Stomach (tissue), 4 donors: ENCODE data around the gene ZNF438.

ENCODE experiments used
- POLR2AphosphoS5 ChIP-seq, 3 donors: sonication (generic); formaldehyde crosslinking; IDR thresholded peaks; one replicate each; pipeline ENCODE4 v1.6.1; 2016; ENCODE audit warnings: antibody characterized with exemption in 3 of 3
- TF ChIP-seq, protein P1 (sequence below), 7 experiments: fragments of 450-650 bp in 4 of 7; fragments of 200-600 bp in 3 of 7; sonication (generic) in 3 of 7; IDR thresholded peaks; one replicate each; pipeline ENCODE4 v1.5.1; 2016 to 2019; ENCODE audit warnings: antibody characterized with exemption in 7 of 7, control low read depth in 2 of 7, mild to moderate bottlenecking in 1 of 7

DNA sequence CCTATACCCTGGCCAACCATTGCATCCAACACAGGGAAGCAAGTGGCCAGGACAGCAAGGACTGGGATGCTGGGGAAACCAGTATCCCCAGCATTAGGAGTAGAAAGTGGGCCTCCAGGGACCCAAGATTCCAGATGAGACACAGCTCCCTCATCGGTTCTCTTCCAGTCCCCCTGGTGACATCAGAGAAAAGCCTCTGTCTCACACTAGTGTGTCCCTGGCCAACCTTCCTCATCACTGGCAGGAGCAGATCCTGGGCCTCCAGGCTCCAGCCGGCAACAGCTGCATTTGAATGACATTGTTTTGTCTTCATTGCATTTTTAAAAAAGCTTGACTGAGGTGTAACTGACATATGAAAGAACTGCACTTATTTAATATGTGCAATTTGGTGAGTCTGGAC lies 224.8 kb downstream of the ZNF438 start:
- TF ChIP-seq, protein P1, sequence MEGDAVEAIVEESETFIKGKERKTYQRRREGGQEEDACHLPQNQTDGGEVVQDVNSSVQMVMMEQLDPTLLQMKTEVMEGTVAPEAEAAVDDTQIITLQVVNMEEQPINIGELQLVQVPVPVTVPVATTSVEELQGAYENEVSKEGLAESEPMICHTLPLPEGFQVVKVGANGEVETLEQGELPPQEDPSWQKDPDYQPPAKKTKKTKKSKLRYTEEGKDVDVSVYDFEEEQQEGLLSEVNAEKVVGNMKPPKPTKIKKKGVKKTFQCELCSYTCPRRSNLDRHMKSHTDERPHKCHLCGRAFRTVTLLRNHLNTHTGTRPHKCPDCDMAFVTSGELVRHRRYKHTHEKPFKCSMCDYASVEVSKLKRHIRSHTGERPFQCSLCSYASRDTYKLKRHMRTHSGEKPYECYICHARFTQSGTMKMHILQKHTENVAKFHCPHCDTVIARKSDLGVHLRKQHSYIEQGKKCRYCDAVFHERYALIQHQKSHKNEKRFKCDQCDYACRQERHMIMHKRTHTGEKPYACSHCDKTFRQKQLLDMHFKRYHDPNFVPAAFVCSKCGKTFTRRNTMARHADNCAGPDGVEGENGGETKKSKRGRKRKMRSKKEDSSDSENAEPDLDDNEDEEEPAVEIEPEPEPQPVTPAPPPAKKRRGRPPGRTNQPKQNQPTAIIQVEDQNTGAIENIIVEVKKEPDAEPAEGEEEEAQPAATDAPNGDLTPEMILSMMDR (IDR thresholded peaks at IDR 0.05): no peak
- no peak for TF ChIP-seq POLR2AphosphoS5 (IDR thresholded peaks at IDR 0.05)
